Osteocyte (in vitro differentiated cells): Measurements from ENCODE around the gene DBT. TPM values are rescaled to one million over a fixed set of nuclear protein-coding genes. Genes with fewer than 3 reads are reported as not detected.
"Not testable (repeated sequence)": the region's sequence is repeated elsewhere in the genome, so short reads cannot be mapped to it uniquely, and the experiment has no call there.

Experiments
- DNase-seq: peaks from one replicate; pipeline ENCODE4 v3.0.0; 2021; ENCODE audit warnings: mixed read lengths; ENCODE audit not compliant: unreplicated experiment; ENCODE audit errors: extremely low spot score
- H3K27ac Mint-ChIP-seq: one replicate; pipeline ENCODE4 v1.8.0; 2021; ENCODE audit warnings: mild to moderate bottlenecking, mixed read lengths; ENCODE audit not compliant: unreplicated experiment
- H3K27me3 Mint-ChIP-seq: one replicate; pipeline ENCODE4 v1.8.0; 2021; ENCODE audit warnings: mixed read lengths; ENCODE audit not compliant: unreplicated experiment
- H3K36me3 Mint-ChIP-seq: one replicate; pipeline ENCODE4 v1.8.0; 2021; ENCODE audit warnings: mixed read lengths; ENCODE audit not compliant: unreplicated experiment
- H3K4me1 Mint-ChIP-seq: one replicate; pipeline ENCODE4 v1.8.0; 2021; ENCODE audit warnings: mixed read lengths; ENCODE audit not compliant: unreplicated experiment
- H3K4me3 Mint-ChIP-seq: one replicate; pipeline ENCODE4 v1.8.0; 2021; ENCODE audit warnings: mild to moderate bottlenecking, moderate library complexity, mixed read lengths; ENCODE audit not compliant: unreplicated experiment
- H3K9me3 Mint-ChIP-seq: one replicate; pipeline ENCODE4 v1.8.0; 2021; ENCODE audit warnings: mixed read lengths; ENCODE audit not compliant: unreplicated experiment
- CTCF ChIP-seq: fragments of 200-600 bp; sonication (generic); IDR thresholded peaks from 2 replicates; pipeline ENCODE4 v1.5.0; 2021; ENCODE audit warnings: antibody characterized with exemption, mild to moderate bottlenecking, moderate library complexity
- total RNA-seq: library from RNA; stranded (reverse); gene quantifications from 2 replicates; pipeline ENCODE4 v1.2.1, GENCODE V29; 2021

The DBT gene
- total RNA-seq, 1 donor from 2014 or later = 13.0 TPM

- H3K4me3 Mint-ChIP-seq = no peak overlapping the region
- no peak overlapping the region for H3K27ac Mint-ChIP-seq
- no peak for DNase-seq
- no peaks in the 10 kb centered on the region for H3K27me3 Mint-ChIP-seq
- no peaks in the 10 kb centered on the region for H3K4me1 Mint-ChIP-seq
- no peak for TF ChIP-seq CTCF
- H3K36me3 Mint-ChIP-seq = peaks cover 23% of the 10 kb centered on the region
- no peaks in the 10 kb centered on the region for H3K9me3 Mint-ChIP-seq
Observed at GRCh38 chr1:100219457-100219856, 30.2 kb downstream of the DBT start.

GRCh38 chr1:100217834-100218233, 31.8 kb downstream of the DBT start:
- Mint-ChIP-seq H3K27me3 (no peaks in the 10 kb centered on the region), H3K4me3 (no peak overlapping the region), H3K9me3 (no peaks in the 10 kb centered on the region), H3K27ac (no peak overlapping the region), H3K36me3 (peaks cover 29% of the 10 kb centered on the region), H3K4me1 (no peaks in the 10 kb centered on the region)
- DNase-seq = no peak
- no peak for TF ChIP-seq CTCF

- Mint-ChIP-seq H3K4me3 (no peak overlapping the region), H3K4me1 (peaks cover 8% of the 10 kb centered on the region), H3K36me3 (peaks cover 38% of the 10 kb centered on the region), H3K27me3 (no peaks in the 10 kb centered on the region), H3K27ac (no peak overlapping the region), H3K9me3 (no peaks in the 10 kb centered on the region)
- DNase-seq = no peak
- TF ChIP-seq CTCF = no peak
Observed at GRCh38 chr1:100215101-100215500, 34.5 kb downstream of the DBT start.

GRCh38 chr1:100213141-100213540, 36.5 kb downstream of the DBT start:
- no peak for DNase-seq
- H3K27me3 Mint-ChIP-seq = no peaks in the 10 kb centered on the region
- TF ChIP-seq CTCF = no peak
- H3K4me1 Mint-ChIP-seq = peaks cover 8% of the 10 kb centered on the region
- peaks cover 31% of the 10 kb centered on the region for H3K36me3 Mint-ChIP-seq
- no peak overlapping the region for H3K27ac Mint-ChIP-seq
- H3K9me3 Mint-ChIP-seq = no peaks in the 10 kb centered on the region
- H3K4me3 Mint-ChIP-seq = no peak overlapping the region

GRCh38 chr1:100206301-100206700, 43.3 kb downstream of the DBT start:
- Mint-ChIP-seq H3K27ac (no peak overlapping the region), H3K4me3 (no peak overlapping the region), H3K9me3 (peaks cover 25% of the 10 kb centered on the region), H3K4me1 (peaks cover 7% of the 10 kb centered on the region), H3K27me3 (no peaks in the 10 kb centered on the region), H3K36me3 (peaks cover 56% of the 10 kb centered on the region)
- TF ChIP-seq CTCF = no peak
- DNase-seq = no peak

GRCh38 chr1:100205593-100205992, 44.0 kb downstream of the DBT start:
- DNase-seq, H3K27me3 Mint-ChIP-seq, H3K4me3 Mint-ChIP-seq, H3K27ac Mint-ChIP-seq, H3K4me1 Mint-ChIP-seq: not testable (repeated sequence)
- peaks cover 30% of the 10 kb centered on the region for H3K9me3 Mint-ChIP-seq
- H3K36me3 Mint-ChIP-seq = peaks cover 58% of the 10 kb centered on the region

- H3K9me3 Mint-ChIP-seq = peaks cover 30% of the 10 kb centered on the region
- H3K36me3 Mint-ChIP-seq = peaks cover 60% of the 10 kb centered on the region
- H3K4me1 Mint-ChIP-seq, H3K27me3 Mint-ChIP-seq, H3K27ac Mint-ChIP-seq, DNase-seq, H3K4me3 Mint-ChIP-seq: not testable (repeated sequence)
Observed at GRCh38 chr1:100205103-100205502, 44.5 kb downstream of the DBT start.

- H3K27me3 Mint-ChIP-seq, H3K4me1 Mint-ChIP-seq, H3K27ac Mint-ChIP-seq, H3K4me3 Mint-ChIP-seq, DNase-seq: not testable (repeated sequence)
- peaks cover 30% of the 10 kb centered on the region for H3K9me3 Mint-ChIP-seq
- peaks cover 66% of the 10 kb centered on the region for H3K36me3 Mint-ChIP-seq
Observed at GRCh38 chr1:100202703-100203102, 46.9 kb downstream of the DBT start.
